HCT116 (cell line): ENCODE measurements around the gene MRM3.

Experiments
- ATF3 ChIP-seq: IDR thresholded peaks from 2 replicates; pipeline ENCODE4 v1.6.1; 2012
- CTCF ChIP-seq, 3 experiments: fragments of 200-600 bp in 1 of 3; sonication (generic) in 1 of 3; IDR thresholded peaks in 2 of 3; conservative IDR thresholded peaks in 1 of 3; 2 replicates each; pipeline ENCODE4 v1.5.1; 2012 to 2017; ENCODE audit warnings: low read depth in 2 of 3, low read length in 2 of 3, antibody characterized with exemption in 1 of 3, borderline replicate concordance in 1 of 3, control low read depth in 1 of 3, mild to moderate bottlenecking in 1 of 3, mixed read lengths in 1 of 3, mixed run types in 1 of 3, moderate library complexity in 1 of 3; ENCODE audit not compliant: insufficient read depth in 1 of 3
- EZH2 ChIP-seq: fragments of 200-600 bp; sonication (generic); IDR thresholded peaks from 2 replicates; pipeline ENCODE4 v1.6.1; 2017; ENCODE audit warnings: antibody characterized with exemption, mixed run types
- JUND ChIP-seq: IDR thresholded peaks from 2 replicates; pipeline ENCODE4 v1.6.1; 2012
- POLR2A ChIP-seq: IDR thresholded peaks from 2 replicates; pipeline ENCODE4 v1.7.0; 2011; ENCODE audit warnings: borderline replicate concordance; ENCODE audit not compliant: insufficient read depth, insufficient read length; ENCODE audit errors: extremely low read depth
- POLR2AphosphoS5 ChIP-seq: IDR thresholded peaks from 2 replicates; pipeline ENCODE4 v1.6.1; 2011; ENCODE audit warnings: mild to moderate bottlenecking, low read depth, low read length, moderate library complexity
- RAD21 ChIP-seq: IDR thresholded peaks from 2 replicates; pipeline ENCODE4 v1.6.1; 2012; ENCODE audit warnings: low read depth, mild to moderate bottlenecking
- SIN3A ChIP-seq: IDR thresholded peaks from 2 replicates; pipeline ENCODE4 v1.6.1; 2012; ENCODE audit warnings: low read depth
- YY1 ChIP-seq: IDR thresholded peaks from 2 replicates; pipeline ENCODE4 v1.6.1; 2011; ENCODE audit warnings: low read length, low read depth, moderate library complexity, mild to moderate bottlenecking; ENCODE audit not compliant: insufficient replicate concordance; ENCODE audit errors: extremely low read depth
- ZBTB33 ChIP-seq: IDR thresholded peaks from 2 replicates; pipeline ENCODE4 v1.6.1; 2011; ENCODE audit warnings: mild to moderate bottlenecking, low read length, moderate library complexity; ENCODE audit not compliant: insufficient replicate concordance; ENCODE audit errors: extremely low read depth

- no peak for TF ChIP-seq SIN3A
- TF ChIP-seq CTCF (IDR thresholded peaks at IDR 0.05 in 2 of 3, conservative IDR thresholded peaks at IDR 0.05 in 1 of 3; ENCODE audit: borderline replicate concordance in 1 of 3, insufficient read depth in 1 of 3, low read depth in 2 of 3, low read length in 2 of 3): no peak
- TF ChIP-seq YY1: no peak
- TF ChIP-seq POLR2A: no peak
- no peak for TF ChIP-seq JUND
- peak; percentile 23; the same call in 1 of the 2 replicates for TF ChIP-seq POLR2AphosphoS5
- no peak for TF ChIP-seq ZBTB33
- TF ChIP-seq EZH2: no peak
- no peak for TF ChIP-seq RAD21
- no peak for TF ChIP-seq ATF3
These were observed 39.0 kb upstream of the MRM3 start for GRCh38 chr17:743139-743538.
